Middle frontal gyrus (tissue), 1 donor: ENCODE data around the gene CARS1.
"Not testable (repeated sequence)": the region's sequence is repeated elsewhere in the genome, so short reads cannot be mapped to it uniquely, and the experiment has no call there.

ENCODE experiments used
- DNase-seq: peaks from one replicate; pipeline ENCODE4 v3.0.0-alpha.2; 2015; ENCODE audit warnings: low spot score; ENCODE audit errors: extremely low spot score

CARS1 gene

GRCh38 chr11:3090096-3090901 lies 33.1 kb upstream of the CARS1 start:
- DNase-seq = no peak

- DNase-seq = no peak
Measured at GRCh38 chr11:3089236-3090061, 32.2 kb upstream of the CARS1 start.

GRCh38 chr11:3088806-3089205 lies 31.6 kb upstream of the CARS1 start:
- no peak for DNase-seq

- DNase-seq = no peak
Measured at GRCh38 chr11:3087821-3088800, 30.9 kb upstream of the CARS1 start.

- DNase-seq = no peak
Measured at GRCh38 chr11:3087373-3087772, 30.1 kb upstream of the CARS1 start.

- DNase-seq = no peak
Measured at GRCh38 chr11:3086671-3087150, 29.5 kb upstream of the CARS1 start.

- DNase-seq = no peak
Measured at GRCh38 chr11:3086114-3086513, 28.9 kb upstream of the CARS1 start.

GRCh38 chr11:3085052-3085451 lies 27.8 kb upstream of the CARS1 start:
- DNase-seq = no peak

- no peak for DNase-seq
Measured at GRCh38 chr11:3083321-3083720, 26.1 kb upstream of the CARS1 start.

- no peak for DNase-seq
Measured at GRCh38 chr11:3081386-3081751, 24.1 kb upstream of the CARS1 start.

- DNase-seq = no peak
Measured at GRCh38 chr11:3080733-3081385, 23.6 kb upstream of the CARS1 start.

- no peak for DNase-seq
Measured at GRCh38 chr11:3080104-3080503, 22.9 kb upstream of the CARS1 start.

GRCh38 chr11:3077846-3078440 lies 20.7 kb upstream of the CARS1 start:
- no peak for DNase-seq

GRCh38 chr11:3077189-3077836 lies 20.1 kb upstream of the CARS1 start:
- no peak for DNase-seq

- DNase-seq = no peak
Measured at GRCh38 chr11:3074912-3075589, 17.8 kb upstream of the CARS1 start.

- no peak for DNase-seq
Measured at GRCh38 chr11:3073029-3073435, 15.8 kb upstream of the CARS1 start.

GRCh38 chr11:3069425-3069824 lies 12.2 kb upstream of the CARS1 start:
- no peak for DNase-seq

GRCh38 chr11:3066308-3066707 lies 9.1 kb upstream of the CARS1 start:
- not testable (repeated sequence) for DNase-seq

- DNase-seq = not testable (repeated sequence)
Measured at GRCh38 chr11:3064709-3065108, 7.5 kb upstream of the CARS1 start.
